Hepatocyte (in vitro differentiated cells): ENCODE measurements around the gene LDLRAD1.

Source experiments
- EZH2 ChIP-seq: fragments of 200-600 bp; sonication (generic); IDR thresholded peaks from 2 replicates; pipeline ENCODE4 v1.6.1; 2016; ENCODE audit warnings: antibody characterized with exemption, mild to moderate bottlenecking, borderline replicate concordance
- EZH2phosphoT487 ChIP-seq: fragments of 200-600 bp; sonication (generic); IDR thresholded peaks from one replicate; pipeline ENCODE4 v1.6.1; 2018; ENCODE audit warnings: antibody characterized with exemption, mild to moderate bottlenecking, low read depth, moderate library complexity; ENCODE audit not compliant: unreplicated experiment, severe bottlenecking
- TF ChIP-seq, protein P1 (sequence below): fragments of 200-600 bp; sonication (generic); IDR thresholded peaks from 2 replicates; pipeline ENCODE4 v1.5.1; 2016; ENCODE audit warnings: antibody characterized with exemption, mild to moderate bottlenecking; ENCODE audit not compliant: poor library complexity

- TF ChIP-seq, protein P1, sequence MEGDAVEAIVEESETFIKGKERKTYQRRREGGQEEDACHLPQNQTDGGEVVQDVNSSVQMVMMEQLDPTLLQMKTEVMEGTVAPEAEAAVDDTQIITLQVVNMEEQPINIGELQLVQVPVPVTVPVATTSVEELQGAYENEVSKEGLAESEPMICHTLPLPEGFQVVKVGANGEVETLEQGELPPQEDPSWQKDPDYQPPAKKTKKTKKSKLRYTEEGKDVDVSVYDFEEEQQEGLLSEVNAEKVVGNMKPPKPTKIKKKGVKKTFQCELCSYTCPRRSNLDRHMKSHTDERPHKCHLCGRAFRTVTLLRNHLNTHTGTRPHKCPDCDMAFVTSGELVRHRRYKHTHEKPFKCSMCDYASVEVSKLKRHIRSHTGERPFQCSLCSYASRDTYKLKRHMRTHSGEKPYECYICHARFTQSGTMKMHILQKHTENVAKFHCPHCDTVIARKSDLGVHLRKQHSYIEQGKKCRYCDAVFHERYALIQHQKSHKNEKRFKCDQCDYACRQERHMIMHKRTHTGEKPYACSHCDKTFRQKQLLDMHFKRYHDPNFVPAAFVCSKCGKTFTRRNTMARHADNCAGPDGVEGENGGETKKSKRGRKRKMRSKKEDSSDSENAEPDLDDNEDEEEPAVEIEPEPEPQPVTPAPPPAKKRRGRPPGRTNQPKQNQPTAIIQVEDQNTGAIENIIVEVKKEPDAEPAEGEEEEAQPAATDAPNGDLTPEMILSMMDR = no peak
- TF ChIP-seq EZH2 (no peak), EZH2phosphoT487 (no peak)
Measured at GRCh38 chr1:53975861-53976260, 42.1 kb downstream of the LDLRAD1 start.
